Ovary (tissue), 9 donors: ENCODE data around the gene ODAD2. TPM values are rescaled to one million over a fixed set of nuclear protein-coding genes. Genes with fewer than 3 reads are reported as not detected.

Source experiments
- DNase-seq, 5 donors: peaks; one replicate each; pipeline ENCODE4 v3.0.0-alpha.2; 2019 to 2020
- H3K27ac ChIP-seq, 2 donors: fragments of 200-600 bp; one replicate each; pipeline versions ENCODE4 v1.5.1 to v1.8.0; 2019 to 2022
- H3K27me3 ChIP-seq: fragments of 200-600 bp; one replicate; pipeline ENCODE4 v1.8.0; 2022
- H3K36me3 ChIP-seq: fragments of 200-600 bp; sonication (generic); one replicate; pipeline ENCODE4 v1.5.1; 2019
- H3K4me1 ChIP-seq: one replicate; pipeline ENCODE4 v1.8.1; 2013; ENCODE audit warnings: mild to moderate bottlenecking, moderate library complexity; ENCODE audit not compliant: insufficient read depth
- H3K4me3 ChIP-seq: fragments of 200-600 bp; sonication (generic); one replicate; pipeline ENCODE4 v1.5.1; 2017
- H3K9me3 ChIP-seq, 2 donors: fragments of 200-600 bp in 1 of 2; sonication (generic) in 1 of 2; one replicate each; pipeline versions ENCODE4 v1.5.1 to v1.8.1; 2013 to 2019; ENCODE audit warnings: mild to moderate bottlenecking in 1 of 2, moderate library complexity in 1 of 2
- CTCF ChIP-seq, 3 donors: fragments of 450-650 bp in 2 of 3; fragments of 200-600 bp in 1 of 3; IDR thresholded peaks; one replicate each; pipeline versions ENCODE4 v1.5.1 to v1.8.0; 2016 to 2022; ENCODE audit warnings: antibody characterized with exemption in 3 of 3, mild to moderate bottlenecking in 1 of 3
- EP300 ChIP-seq: sonication (generic); formaldehyde crosslinking; IDR thresholded peaks from one replicate; pipeline ENCODE4 v1.6.1; 2017; ENCODE audit warnings: antibody characterized with exemption
- POLR2A ChIP-seq: fragments of 450-650 bp; IDR thresholded peaks from one replicate; pipeline ENCODE4 v1.6.1; 2017; ENCODE audit warnings: antibody characterized with exemption, mild to moderate bottlenecking, moderate library complexity
- WGBS, 3 donors: extraction: QIAGEN DNeasy Blood & Tissue Kit in 1 of 3; methylation state at CpG; one replicate each; pipeline versions ENCODE4 v1.1.5 to v1.1.7; 2013 to 2017; 5-methylcytosine and 5-hydroxymethylcytosine counted together
- intact Hi-C, 4 donors: fragments of 100-400 bp; cut with DNase I; formaldehyde crosslinking; loops; one replicate each; pipeline versions ENCODE4 v1.11.0 to v1.15.1; 2022 to 2023
- polyA plus RNA-seq, 2 donors: library from polyadenylated mRNA; stranded (reverse); fragments of 200-250 nt in 1 of 2; fragments of 350-450 nt in 1 of 2; fragmentation: Illumina TruSeq in 1 of 2; extraction: RNeasy Lipid Tissue Mini Kit (QIAGEN cat#74804) in 1 of 2; gene quantifications; one replicate each; pipeline ENCODE4 v1.2.3, GENCODE V29; 2013 to 2014
- total RNA-seq, 7 donors: library from RNA; depleted of rRNA in 2 of 7; stranded (reverse); fragments of >200 nt in 2 of 7; fragmentation: NEBNext Ultra II Directional in 3 of 7; extraction: Animal tissue kit (Norgen Biotek cat#: 25700) in 3 of 7; gene quantifications; one replicate each; pipeline versions ENCODE4 v1.1.0 to v1.2.4, GENCODE V29; 2016 to 2023
- donor health status: DM: no; HTN: no; CAD: no; lungs with moderate emphysema.
- donor health status: DM: no; HTN: no; CAD: no.
- donor health status: Bipolar disorder and iron deficiency.
- donor health status: DM: yes; HTN: yes; CAD: no.
- donor health status: DM: no; HTN: no; CAD: no.
- donor health status: DM: yes; HTN: yes; CAD: no.

The ODAD2 gene
- total and polyA plus RNA-seq, 9 donors = 0.83 to 11.0 (median 2.5) TPM

GRCh38 chr10:27889518-27889917 lies 109.4 kb downstream of the ODAD2 start:
- Histone ChIP-seq H3K36me3 (no peaks in the 10 kb centered on the region), H3K4me3 (no peak overlapping the region), H3K27me3 (no peaks in the 10 kb centered on the region), H3K4me1 (no peaks in the 10 kb centered on the region), H3K27ac (no peak overlapping the region), H3K9me3 (no peaks in the 10 kb centered on the region)
- DNase-seq = no peak
- no peak for TF ChIP-seq CTCF (IDR thresholded peaks at IDR 0.05)
- intact Hi-C loops = no loop called here
- 90 to 97% (median 96%) methylated on average over 2 of the region's 2 CpGs for WGBS, 3 donors

- intact Hi-C loops = no loop called here
- DNase-seq = no peak
- Histone ChIP-seq H3K4me3 (no peak overlapping the region), H3K4me1 (no peaks in the 10 kb centered on the region), H3K36me3 (no peaks in the 10 kb centered on the region), H3K9me3 (no peaks in the 10 kb centered on the region), H3K27me3 (no peaks in the 10 kb centered on the region), H3K27ac (no peak overlapping the region)
- WGBS, 3 donors = 89 to 93% (median 89%) methylated on average over 1 of the region's 1 CpG
- TF ChIP-seq POLR2A (no peak), EP300 (no peak), CTCF (IDR thresholded peaks at IDR 0.05) (no peak)
These were observed 114.7 kb downstream of the ODAD2 start for GRCh38 chr10:27884185-27884641.

- WGBS, 3 donors = 92 to 95% (median 94%) methylated on average over 4 of the region's 4 CpGs
- Histone ChIP-seq H3K4me1 (peaks cover 1% of the 10 kb centered on the region), H3K9me3 (no peaks in the 10 kb centered on the region), H3K27ac (no peak overlapping the region), H3K36me3 (no peaks in the 10 kb centered on the region), H3K27me3 (no peaks in the 10 kb centered on the region), H3K4me3 (no peak overlapping the region)
- TF ChIP-seq POLR2A (no peak), EP300 (no peak), CTCF (IDR thresholded peaks at IDR 0.05) (no peak)
- DNase-seq = no peak
- intact Hi-C loops = no loop called here
These were observed 120.6 kb downstream of the ODAD2 start for GRCh38 chr10:27878281-27878680.

- no peaks in the 10 kb centered on the region for H3K4me1 ChIP-seq
- intact Hi-C loops = no loop called here
- no peak overlapping the region for H3K4me3 ChIP-seq
- H3K27me3 ChIP-seq = no peaks in the 10 kb centered on the region
- no peaks in the 10 kb centered on the region for H3K36me3 ChIP-seq
- peaks cover 0 to 3% of the 10 kb centered on the region in 2 donors for H3K9me3 ChIP-seq
- no peak for DNase-seq
- TF ChIP-seq EP300 (no peak), CTCF (IDR thresholded peaks at IDR 0.05) (no peak), POLR2A (no peak)
- no peak overlapping the region for H3K27ac ChIP-seq
These were observed 133.7 kb downstream of the ODAD2 start for GRCh38 chr10:27865221-27865635.

GRCh38 chr10:27861781-27862180 lies 137.1 kb downstream of the ODAD2 start:
- Histone ChIP-seq H3K36me3 (no peaks in the 10 kb centered on the region), H3K27me3 (no peaks in the 10 kb centered on the region), H3K4me3 (no peak overlapping the region), H3K9me3 (no peaks in the 10 kb centered on the region), H3K4me1 (no peaks in the 10 kb centered on the region), H3K27ac (no peak overlapping the region)
- intact Hi-C loops = no loop called here
- WGBS, 3 donors = 84 to 90% (median 86%) methylated on average over 4 of the region's 4 CpGs
- no peak for DNase-seq
- TF ChIP-seq CTCF (IDR thresholded peaks at IDR 0.05) = no peak
- TF ChIP-seq EP300 = no peak
- no peak for TF ChIP-seq POLR2A
